ENCODE measurements around the gene PTPN18.
"Not testable (repeated sequence)": the region's sequence is repeated elsewhere in the genome, so short reads cannot be mapped to it uniquely, and the experiment has no call there.

PTPN18 gene

GRCh38 chr2:130382313-130382917, 26.6 kb downstream of the PTPN18 start:
- no peak for DNase-seq (ENCODE audit: low spot score)

DNA sequence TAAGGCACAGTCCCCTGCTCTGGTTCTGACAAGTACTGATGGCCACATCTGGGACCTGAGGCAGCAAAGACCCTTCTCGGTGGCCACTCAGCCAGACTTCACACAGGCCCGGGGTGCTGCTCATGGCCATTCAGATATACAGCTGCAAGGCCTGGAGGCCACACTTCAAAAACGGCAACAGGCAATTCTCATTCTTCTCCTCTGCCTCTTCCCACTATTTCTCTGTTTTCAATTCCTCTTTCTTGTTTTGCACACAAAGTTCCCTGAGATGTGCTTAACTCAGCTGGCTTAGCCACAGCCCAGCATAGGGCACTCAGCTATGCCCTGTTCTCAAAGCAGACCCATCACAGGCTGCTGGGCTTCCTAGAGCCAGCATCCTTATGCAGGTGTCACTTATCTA, 29.9 kb downstream of the PTPN18 start:
- no peak for DNase-seq (ENCODE audit: low spot score)

DNA sequence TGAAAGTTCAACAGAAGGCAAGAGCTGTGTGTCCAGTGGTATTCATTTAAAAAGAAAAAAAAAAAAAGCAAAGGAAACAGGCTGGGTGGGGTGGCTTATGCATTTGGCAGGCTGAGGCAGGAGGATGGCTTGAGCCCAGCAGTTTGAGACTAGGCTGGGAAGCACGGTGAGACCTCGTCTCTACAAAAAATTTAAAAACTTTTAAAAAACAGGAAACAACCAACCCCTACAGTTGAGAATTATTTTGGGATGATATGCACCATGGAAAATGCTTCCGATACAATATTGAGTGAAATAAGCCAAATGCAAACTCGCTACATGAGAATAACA, 31.2 kb downstream of the PTPN18 start:
- DNase-seq (ENCODE audit: low spot score): no peak

DNA sequence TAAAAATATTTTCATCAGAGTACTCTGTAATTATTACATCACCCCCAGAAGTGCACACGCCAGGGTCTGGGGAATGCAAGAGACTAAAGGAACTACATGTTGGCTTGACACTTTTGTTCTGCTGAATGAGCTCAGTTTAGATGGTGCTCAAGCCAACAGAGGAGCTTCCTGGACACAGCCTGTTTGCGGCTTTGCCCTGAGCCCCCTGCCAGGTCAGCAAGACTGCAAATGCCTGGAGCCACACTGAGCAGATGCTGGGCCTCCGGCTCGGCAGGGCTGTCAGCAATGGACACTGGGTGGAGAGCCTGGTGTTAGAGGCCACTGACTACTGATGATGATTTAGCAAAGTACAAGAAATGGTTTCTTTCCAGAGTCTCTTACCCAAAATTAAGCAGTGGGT, 31.9 kb downstream of the PTPN18 start:
- DNase-seq (ENCODE audit: low spot score): no peak

- DNase-seq (ENCODE audit: low spot score): no peak
These were observed 32.5 kb downstream of the PTPN18 start for GRCh38 chr2:130388221-130388907.

DNA sequence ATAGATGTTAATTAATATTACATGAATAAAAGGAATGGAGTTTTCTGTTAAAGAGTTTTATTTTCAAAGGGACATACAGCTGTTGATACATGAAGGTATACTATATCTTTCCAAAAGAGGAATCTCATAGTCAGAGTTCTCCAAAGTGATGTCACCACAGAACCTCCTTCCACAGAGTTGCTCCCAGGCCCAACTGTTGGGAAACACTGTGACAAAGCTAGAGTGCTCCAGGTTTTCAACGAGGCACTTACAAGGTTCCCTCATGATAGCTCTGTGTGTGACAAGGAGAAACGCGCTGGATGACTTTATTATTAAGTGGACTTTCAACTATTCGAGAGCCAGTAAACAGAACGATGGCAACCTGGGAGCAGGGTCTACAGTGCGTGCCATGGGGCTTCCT, 33.5 kb downstream of the PTPN18 start:
- DNase-seq (ENCODE audit: low spot score): no peak

- DNase-seq (ENCODE audit: low spot score): no peak
These were observed 33.9 kb downstream of the PTPN18 start for GRCh38 chr2:130389783-130390182.

DNA sequence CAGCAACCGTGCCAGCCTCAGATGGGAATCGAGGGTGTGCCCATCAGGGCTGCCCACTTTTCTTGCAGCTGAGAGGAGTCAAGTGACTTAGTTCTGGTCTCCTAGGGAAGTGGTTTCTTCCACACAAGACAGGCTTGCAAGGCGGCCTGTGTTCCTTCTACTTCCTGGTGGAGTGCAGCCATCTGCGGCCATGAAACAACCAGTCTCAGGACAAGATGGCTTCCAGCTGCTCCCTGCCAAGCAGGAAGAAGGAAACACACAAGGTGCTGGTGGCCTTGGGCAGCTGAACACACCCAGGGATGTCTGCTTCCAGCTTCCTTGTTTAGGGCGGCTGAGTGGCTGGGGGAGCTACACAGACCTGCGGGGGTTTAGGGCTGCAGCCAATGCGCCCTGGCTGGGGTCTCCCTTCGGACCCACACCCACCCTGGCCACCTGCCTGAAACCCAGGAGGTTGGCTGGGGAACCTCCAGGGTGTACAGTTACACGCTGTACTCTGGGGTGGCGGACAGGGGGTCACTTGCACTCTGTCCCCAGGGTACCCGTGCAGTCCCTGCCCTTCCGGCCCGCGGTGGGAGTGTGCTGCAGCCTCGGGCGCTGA, 34.7 kb downstream of the PTPN18 start:
- DNase-seq (ENCODE audit: low spot score): no peak

- DNase-seq (ENCODE audit: low spot score): peak; percentile 56
These were observed 35.4 kb downstream of the PTPN18 start for GRCh38 chr2:130391058-130391871.

DNA sequence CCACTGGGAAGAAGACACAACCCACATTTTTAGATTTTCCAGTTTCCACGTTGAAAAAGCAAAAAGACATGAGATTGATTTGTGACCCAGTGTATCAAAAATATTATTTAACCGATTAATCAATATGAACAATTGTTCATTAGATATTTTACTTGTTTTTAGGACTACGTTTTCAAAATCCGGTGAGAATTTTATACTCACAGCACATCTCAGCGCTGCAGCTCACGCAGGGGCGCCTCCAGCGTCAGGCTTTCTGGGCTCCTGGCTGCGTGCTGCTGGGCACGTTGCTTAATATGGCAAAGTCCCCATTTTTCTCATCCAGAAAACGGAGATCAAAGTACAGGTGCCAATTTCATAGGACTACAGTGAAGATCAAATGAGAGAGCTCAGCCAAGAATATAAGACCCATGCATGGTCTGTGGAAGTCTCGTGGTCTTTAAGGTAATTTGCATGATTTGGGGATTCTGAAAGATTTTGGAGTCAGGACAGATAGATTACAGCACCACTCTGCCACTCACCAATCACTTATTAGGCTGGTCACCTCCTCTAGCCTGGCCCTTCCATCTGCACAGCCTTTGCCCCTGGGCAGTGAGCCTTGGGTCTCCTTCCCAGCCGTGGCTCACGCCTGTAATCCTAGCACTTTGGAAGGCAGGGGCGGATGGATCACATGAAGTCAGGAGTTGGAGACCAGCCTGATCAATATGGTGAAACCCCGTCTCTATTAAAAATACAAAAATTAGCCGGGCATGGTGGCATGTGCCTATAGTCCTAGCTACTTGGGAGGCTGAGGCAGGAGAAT, 36.2 kb downstream of the PTPN18 start:
- DNase-seq (ENCODE audit: low spot score): no peak

GRCh38 chr2:130393318-130393910, 37.6 kb downstream of the PTPN18 start:
- no peak for DNase-seq (ENCODE audit: low spot score)

DNA sequence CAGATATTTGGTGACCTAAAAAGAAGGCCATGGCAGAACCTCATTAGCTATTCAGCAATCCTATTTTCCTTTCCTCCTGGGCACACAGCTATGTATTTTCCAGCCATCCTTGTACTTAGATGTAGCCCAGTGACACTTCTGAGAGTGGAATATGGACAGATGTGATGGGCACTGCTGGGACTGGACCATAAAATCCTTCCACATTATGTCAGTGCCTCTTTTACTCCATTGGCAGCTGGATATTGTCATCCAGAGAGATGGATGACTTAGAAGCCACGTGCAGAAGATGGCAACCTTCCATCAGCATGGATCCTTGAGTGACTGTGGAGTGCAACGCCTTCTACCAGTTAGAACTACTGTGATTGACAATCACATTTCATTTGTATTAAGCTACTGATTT, 50.4 kb downstream of the PTPN18 start:
- DNase-seq (ENCODE audit: low spot score): not testable (repeated sequence)

GRCh38 chr2:130416693-130417092, 60.8 kb downstream of the PTPN18 start:
- peak; percentile 22 for DNase-seq (ENCODE audit: low spot score)

DNA sequence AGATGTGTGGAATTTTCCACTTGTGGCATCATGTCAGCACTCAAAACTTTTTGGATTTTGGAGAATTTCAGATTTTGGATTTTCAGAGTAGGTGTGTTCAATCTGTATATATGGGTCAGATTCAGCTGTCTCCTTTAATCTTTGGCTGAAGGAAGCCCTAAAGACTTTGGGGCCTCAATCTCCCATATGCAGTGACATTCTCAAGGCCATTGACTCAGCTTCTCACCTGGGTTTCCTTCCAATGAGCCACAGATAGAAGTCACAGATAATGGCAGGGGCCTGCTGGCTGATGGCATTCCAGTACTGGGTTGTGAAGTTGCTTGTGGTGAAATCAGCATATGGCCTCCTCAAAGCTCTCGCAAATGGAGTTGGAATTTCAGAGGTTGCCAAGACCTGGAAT, 63.0 kb downstream of the PTPN18 start:
- DNase-seq (ENCODE audit: low spot score): not testable (repeated sequence)

Measured in CD4-positive, alpha-beta T cell treated with Interleukin-15 for 4 hours (primary cell).